IMR-90 (cell line): Measurements from ENCODE around the gene COL1A1. TPM values are rescaled to one million over a fixed set of nuclear protein-coding genes. Genes with fewer than 3 reads are reported as not detected.

Experiments used
- ATAC-seq: fragments of 200-7000 bp; cut with Tn5 transposase; 2 replicates; pipeline ENCODE4 v1.9.1; 2020; ENCODE audit warnings: low read depth, mild to moderate bottlenecking, moderate library complexity
- BruUV-seq: library from RNA; stranded (reverse); fragments of 400-500 nt; replicated peaks from 2 replicates; lab custom pipeline; 2021; lab: Mats Ljungman, UMichigan
- CTCF ChIA-PET: fragments of 300-600 bp; formaldehyde crosslinking; extraction: SDS; loops from one replicate; lab custom pipeline; 2021; ENCODE audit warnings: antibody characterized with exemption; lab: Yijun Ruan, JAX
- POLR2A ChIA-PET: fragments of 300-600 bp; sonication (Branson Sonifier 250); formaldehyde crosslinking; loops from one replicate; lab custom pipeline; 2022; ENCODE audit warnings: antibody characterized with exemption; ENCODE audit not compliant: unreplicated experiment; lab: Charles Lee
- DNase-seq: peaks from one replicate; pipeline ENCODE4 v3.0.0; 2013
- H2AFZ ChIP-seq: replicated peaks from 2 replicates; pipeline ENCODE3; 2013; ENCODE audit warnings: low read length, mild to moderate bottlenecking; ENCODE audit not compliant: poor library complexity
- H2AK5ac ChIP-seq: 2 replicates; pipeline ENCODE4 v1.6.1; 2013; ENCODE audit warnings: low read depth, low read length, inconsistent platforms
- H2AK9ac ChIP-seq: replicated peaks from 2 replicates; pipeline ENCODE3; 2013; ENCODE audit warnings: mild to moderate bottlenecking, low read depth, low read length, moderate library complexity; ENCODE audit not compliant: poor library complexity
- H2BK120ac ChIP-seq: 2 replicates; pipeline ENCODE4 v1.6.1; 2013; ENCODE audit warnings: low read depth, low read length, inconsistent platforms
- H2BK15ac ChIP-seq: 3 replicates; pipeline ENCODE4 v1.6.1; 2013; ENCODE audit warnings: low read depth, low read length, inconsistent platforms
- H2BK20ac ChIP-seq: 2 replicates; pipeline ENCODE4 v1.6.1; 2013; ENCODE audit warnings: low read depth, mild to moderate bottlenecking, inconsistent platforms, low read length, moderate library complexity
- H2BK5ac ChIP-seq: 2 replicates; pipeline ENCODE4 v1.6.1; 2013; ENCODE audit warnings: mild to moderate bottlenecking, low read depth, low read length, inconsistent platforms; ENCODE audit not compliant: poor library complexity, severe bottlenecking
- H3K14ac ChIP-seq: replicated peaks from 2 replicates; pipeline ENCODE4 v1.6.1; 2013; ENCODE audit warnings: low read depth, low read length, inconsistent platforms
- H3K18ac ChIP-seq: 2 replicates; pipeline ENCODE4 v1.6.1; 2013; ENCODE audit warnings: low read depth, low read length, control low read depth
- H3K23ac ChIP-seq: 2 replicates; pipeline ENCODE4 v1.6.1; 2013; ENCODE audit warnings: low read depth, low read length, inconsistent platforms
- H3K27ac ChIP-seq: 2 replicates; pipeline ENCODE4 v1.5.1; 2013; ENCODE audit warnings: mild to moderate bottlenecking, control low read depth, low read length; ENCODE audit not compliant: insufficient read depth
- H3K27me3 ChIP-seq: 2 replicates; pipeline ENCODE4 v1.6.1; 2013; ENCODE audit warnings: low read length; ENCODE audit not compliant: control insufficient read depth, insufficient read depth
- H3K36me3 ChIP-seq: 2 replicates; pipeline ENCODE4 v1.6.1; 2013; ENCODE audit warnings: low read length, mixed read lengths; ENCODE audit not compliant: control insufficient read depth, insufficient read depth
- H3K4ac ChIP-seq: 2 replicates; pipeline ENCODE4 v1.6.1; 2013; ENCODE audit warnings: low read depth, low read length, inconsistent platforms
- H3K4me1 ChIP-seq: 2 replicates; pipeline ENCODE4 v1.6.1; 2013; ENCODE audit warnings: low read length, mixed read lengths; ENCODE audit not compliant: control insufficient read depth, insufficient read depth
- H3K4me2 ChIP-seq: 2 replicates; pipeline ENCODE4 v1.6.1; 2013; ENCODE audit warnings: low read depth, mild to moderate bottlenecking, control low read depth, low read length, moderate library complexity
- H3K4me3 ChIP-seq: 2 replicates; pipeline ENCODE4 v1.5.1; 2013; ENCODE audit warnings: low read depth, mild to moderate bottlenecking, control low read depth, low read length, moderate library complexity; ENCODE audit not compliant: insufficient read depth
- H3K56ac ChIP-seq: 2 replicates; pipeline ENCODE4 v1.6.1; 2013; ENCODE audit warnings: low read length, inconsistent platforms; ENCODE audit not compliant: insufficient read depth; ENCODE audit errors: extremely low read depth
- H3K79me1 ChIP-seq, 2 experiments: 2 replicates each; pipeline ENCODE4 v1.6.1; 2013; ENCODE audit warnings: low read length in 2 of 2, inconsistent platforms in 1 of 2, low read depth in 1 of 2
- H3K9ac ChIP-seq: 2 replicates; pipeline ENCODE4 v1.6.1; 2013; ENCODE audit warnings: low read depth, low read length, control low read depth
- H3K9me1 ChIP-seq: 2 replicates; pipeline ENCODE4 v1.6.1; 2013; ENCODE audit warnings: low read length, inconsistent platforms; ENCODE audit not compliant: insufficient read depth
- H3K9me3 ChIP-seq: 2 replicates; pipeline ENCODE4 v1.6.1; 2013; ENCODE audit warnings: low read length; ENCODE audit not compliant: control insufficient read depth, insufficient read depth
- H4K20me1 ChIP-seq: 2 replicates; pipeline ENCODE4 v1.6.1; 2013; ENCODE audit warnings: low read length, inconsistent platforms; ENCODE audit not compliant: insufficient read depth
- H4K5ac ChIP-seq: 2 replicates; pipeline ENCODE4 v1.6.1; 2013; ENCODE audit warnings: mild to moderate bottlenecking, low read depth, low read length, control low read depth
- H4K8ac ChIP-seq, 2 experiments: 2 replicates each; pipeline ENCODE4 v1.6.1; 2013; ENCODE audit warnings: low read depth in 2 of 2, low read length in 2 of 2, control low read depth in 1 of 2, inconsistent platforms in 1 of 2
- H4K91ac ChIP-seq: 2 replicates; pipeline ENCODE4 v1.6.1; 2013; ENCODE audit warnings: low read depth, low read length, inconsistent platforms; ENCODE audit not compliant: insufficient read depth
- CEBPB ChIP-seq: IDR thresholded peaks from 2 replicates; pipeline ENCODE4 v1.6.1; 2012; ENCODE audit warnings: low read depth, low read length, improper control_type of control experiment
- NFE2L2 ChIP-seq: fragments of 150-350 bp; IDR thresholded peaks from 2 replicates; pipeline ENCODE4 v1.6.1; 2016; ENCODE audit warnings: low read depth, mild to moderate bottlenecking, low read length
- WGBS, 2 experiments: methylation state at CpG; one replicate each; pipeline versions ENCODE4 v1.1.5 to v1.1.7; 2013; ENCODE audit warnings: missing lambda C conversion rate in 2 of 2; ENCODE audit not compliant: insufficient read length in 1 of 2; ENCODE audit errors: extremely low coverage in 2 of 2; 5-methylcytosine and 5-hydroxymethylcytosine counted together
- dilution Hi-C: fragments of 300-500 bp; cut with HindIII; formaldehyde crosslinking; loops from one replicate; pipeline ENCODE4 v1.14.3; 2018; ENCODE audit warnings: low sequenced_read_pairs; ENCODE audit not compliant: unreplicated experiment
- in situ Hi-C: fragments of 300-500 bp; cut with MboI; formaldehyde crosslinking; loops from 3 replicates; pipeline ENCODE4 v1.14.3; 2019; ENCODE audit warnings: low sequenced_read_pairs, inconsistent platforms, mixed read lengths
- intact Hi-C: fragments of 100-400 bp; cut with micrococcal nuclease; formaldehyde crosslinking; loops from 2 replicates; pipeline ENCODE4 v1.10.0; 2022
- polyA plus RNA-seq, 3 experiments: library from polyadenylated mRNA; depleted of rRNA; stranded (reverse); fragments of >200 nt; gene quantifications; 2 replicates each; pipeline ENCODE4 v1.2.3, GENCODE V29; 2012; ENCODE audit warnings: low replicate concordance in 1 of 3
- total RNA-seq: library from RNA; depleted of rRNA; stranded (reverse); fragments of >200 nt; gene quantifications from 2 replicates; pipeline ENCODE4 v1.2.3, GENCODE V29; 2012
- TF ChIP-seq, protein P1 (sequence below): conservative IDR thresholded peaks from 2 replicates; pipeline ENCODE4 v1.5.1; 2012; ENCODE audit warnings: mild to moderate bottlenecking, low read depth, low read length, improper control_type of control experiment

Gene COL1A1
- total and polyA plus RNA-seq, 2 of the 4 experiments (the other 2 are of a cell fraction), result 2,180 to 4,350 TPM

DNA sequence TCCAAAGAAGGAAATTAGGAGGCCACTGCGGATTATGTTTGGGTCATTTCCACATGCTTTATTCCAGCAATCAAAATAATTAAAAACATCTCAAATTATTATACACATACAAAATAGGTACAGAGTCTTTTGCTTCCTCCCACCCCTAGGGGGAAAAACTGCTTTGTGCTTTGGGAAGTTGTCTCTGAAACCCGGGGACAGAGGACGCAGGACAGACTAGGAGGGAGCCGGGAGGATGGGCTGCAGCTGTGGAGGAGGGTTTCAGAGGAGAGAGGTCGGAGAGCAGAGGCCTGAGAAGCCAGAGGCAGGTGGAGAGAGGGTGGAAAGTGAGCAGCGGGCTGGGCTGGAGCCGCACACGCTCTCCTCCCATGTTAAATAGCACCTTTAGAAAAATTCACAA lies 17.4 kb downstream of the COL1A1 start:
- peaks cover 0 to 37% of the 10 kb centered on the region in 2 experiments; a peak in 2 of 4 replicates for H3K79me1 ChIP-seq
- no peak overlapping the region for H2BK120ac ChIP-seq
- DNase-seq (peak; percentile 45), ATAC-seq (no peak)
- in situ Hi-C loops, result no loop called here
- H3K9me1 ChIP-seq, result peaks cover 12% of the 10 kb centered on the region; the same call in 1 of the 2 replicates
- no TSS peak for BruUV-seq
- H4K20me1 ChIP-seq, result peaks cover 92% of the 10 kb centered on the region
- TF ChIP-seq, protein P1, sequence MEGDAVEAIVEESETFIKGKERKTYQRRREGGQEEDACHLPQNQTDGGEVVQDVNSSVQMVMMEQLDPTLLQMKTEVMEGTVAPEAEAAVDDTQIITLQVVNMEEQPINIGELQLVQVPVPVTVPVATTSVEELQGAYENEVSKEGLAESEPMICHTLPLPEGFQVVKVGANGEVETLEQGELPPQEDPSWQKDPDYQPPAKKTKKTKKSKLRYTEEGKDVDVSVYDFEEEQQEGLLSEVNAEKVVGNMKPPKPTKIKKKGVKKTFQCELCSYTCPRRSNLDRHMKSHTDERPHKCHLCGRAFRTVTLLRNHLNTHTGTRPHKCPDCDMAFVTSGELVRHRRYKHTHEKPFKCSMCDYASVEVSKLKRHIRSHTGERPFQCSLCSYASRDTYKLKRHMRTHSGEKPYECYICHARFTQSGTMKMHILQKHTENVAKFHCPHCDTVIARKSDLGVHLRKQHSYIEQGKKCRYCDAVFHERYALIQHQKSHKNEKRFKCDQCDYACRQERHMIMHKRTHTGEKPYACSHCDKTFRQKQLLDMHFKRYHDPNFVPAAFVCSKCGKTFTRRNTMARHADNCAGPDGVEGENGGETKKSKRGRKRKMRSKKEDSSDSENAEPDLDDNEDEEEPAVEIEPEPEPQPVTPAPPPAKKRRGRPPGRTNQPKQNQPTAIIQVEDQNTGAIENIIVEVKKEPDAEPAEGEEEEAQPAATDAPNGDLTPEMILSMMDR, result peak; percentile 21; the same call in 1 of the 2 replicates
- TF ChIP-seq CEBPB, result no peak
- TF ChIP-seq NFE2L2, result no peak
- CTCF ChIA-PET, result no interaction called here
- WGBS, 2 experiments, result 7% methylated on average over 3 of the region's 8 CpGs; no CpG with 5 or more reads in 1 of the 2 experiments
- H3K14ac ChIP-seq, result no peak overlapping the region
- H2AK9ac ChIP-seq, result peak overlapping the region; percentile 46
- H3K18ac ChIP-seq, result no peak overlapping the region
- H2BK20ac ChIP-seq, result no peak overlapping the region
- peak overlapping the region; percentile 99 for H2BK5ac ChIP-seq
- POLR2A ChIA-PET, result no interaction called here
- dilution Hi-C loops, result no loop called here
- H3K4me2 ChIP-seq, result no peak overlapping the region
- no peak overlapping the region for H4K5ac ChIP-seq
- H3K4me1 ChIP-seq, result no peaks in the 10 kb centered on the region; the same call in 1 of the 2 replicates
- no peak overlapping the region for H3K23ac ChIP-seq
- peaks cover 56% of the 10 kb centered on the region for H3K36me3 ChIP-seq
- H4K91ac ChIP-seq, result no peak overlapping the region
- no peaks in the 10 kb centered on the region for H3K27me3 ChIP-seq
- H3K56ac ChIP-seq, result 0 out of 2 replicates have a peak overlapping the region, but pooled peaks have one; percentile 23
- no peak overlapping the region for H3K4me3 ChIP-seq
- no peak overlapping the region for H2AK5ac ChIP-seq
- no peak overlapping the region for H2BK15ac ChIP-seq
- H3K9me3 ChIP-seq, result no peaks in the 10 kb centered on the region
- intact Hi-C loops, result no loop called here
- H3K27ac ChIP-seq, result peak overlapping the region; percentile 56
- H3K4ac ChIP-seq, result 0 out of 2 replicates have a peak overlapping the region, but pooled peaks have one; percentile 26
- no peak overlapping the region for H4K8ac ChIP-seq
- no peak overlapping the region for H3K9ac ChIP-seq
- H2AFZ ChIP-seq, result no peak overlapping the region
